ENCODE measurements around the gene PRR30. TPM values are rescaled to one million over a fixed set of nuclear protein-coding genes. Genes with fewer than 3 reads are reported as not detected.
"Not testable (repeated sequence)": the region's sequence is repeated elsewhere in the genome, so short reads cannot be mapped to it uniquely, and the experiment has no call there.

PRR30 gene
- total RNA-seq, 2 donors from 2014 or later, result not detected

- DNase-seq, result no peak
- ATAC-seq, result no peak
- H3K27ac Mint-ChIP-seq, result no peak overlapping the region
- H3K4me1 Mint-ChIP-seq, result peaks cover 6% of the 10 kb centered on the region
- peaks cover 38% of the 10 kb centered on the region for H3K27me3 Mint-ChIP-seq
- no peaks in the 10 kb centered on the region for H3K36me3 Mint-ChIP-seq (ENCODE audit: low read depth)
- H3K4me3 Mint-ChIP-seq, result peak overlapping the region; percentile 28
- H3K9me3 ChIP-seq (ENCODE audit: control insufficient read depth, low read length, poor library complexity, severe bottlenecking), result no peaks in the 10 kb centered on the region
These were observed 21.1 kb downstream of the PRR30 start for GRCh38 chr2:27117995-27118524.

GRCh38 chr2:27115519-27115918 lies 23.7 kb downstream of the PRR30 start:
- no peaks in the 10 kb centered on the region for H3K36me3 Mint-ChIP-seq (ENCODE audit: low read depth)
- H3K27ac Mint-ChIP-seq, result no peak overlapping the region
- H3K4me3 Mint-ChIP-seq, result no peak overlapping the region
- H3K27me3 Mint-ChIP-seq, result peaks cover 39% of the 10 kb centered on the region
- no peaks in the 10 kb centered on the region for H3K9me3 ChIP-seq (ENCODE audit: control insufficient read depth, low read length, poor library complexity, severe bottlenecking)
- ATAC-seq, result no peak
- DNase-seq, result no peak
- H3K4me1 Mint-ChIP-seq, result peaks cover 5% of the 10 kb centered on the region

DNA sequence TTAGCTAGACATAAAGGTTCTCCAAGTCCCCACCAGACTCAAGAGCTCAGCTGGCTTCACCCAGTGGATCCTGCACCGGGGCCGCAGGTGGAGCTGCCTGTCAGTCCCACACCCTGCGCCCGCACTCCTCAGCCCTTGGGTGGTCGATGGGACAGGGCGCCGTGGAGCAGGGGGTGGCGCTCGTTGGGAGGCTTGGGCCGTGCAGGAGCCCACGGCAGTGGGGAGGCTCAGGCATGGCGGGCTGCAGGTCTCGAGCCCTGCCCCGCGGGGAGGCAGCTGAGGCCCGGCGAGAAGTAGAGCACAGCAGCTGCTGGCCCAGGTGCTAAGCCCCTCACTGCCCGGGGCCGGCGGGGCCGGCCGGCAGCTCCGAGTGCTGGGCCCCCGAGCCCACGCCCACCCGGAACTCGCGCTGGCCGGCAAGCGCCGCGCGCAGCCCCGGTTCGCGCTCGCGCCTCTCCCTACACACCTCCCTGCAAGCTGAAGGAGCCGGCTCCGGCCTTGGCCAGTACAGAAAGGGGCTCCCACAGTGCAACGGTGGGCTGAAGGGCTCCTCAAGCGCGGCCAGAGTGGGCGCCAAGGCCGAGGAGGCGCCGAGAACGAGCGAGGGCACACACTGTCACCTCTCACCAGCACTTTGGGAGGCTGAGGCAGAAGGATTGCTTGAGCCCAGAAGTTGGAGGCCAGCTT lies 27.7 kb downstream of the PRR30 start:
- H3K4me1 Mint-ChIP-seq; DNase-seq; H3K36me3 Mint-ChIP-seq (ENCODE audit: low read depth); H3K9me3 ChIP-seq (ENCODE audit: control insufficient read depth, low read length, poor library complexity, severe bottlenecking); ATAC-seq; H3K4me3 Mint-ChIP-seq; H3K27ac Mint-ChIP-seq: not testable (repeated sequence)
- H3K27me3 Mint-ChIP-seq, result peaks cover 29% of the 10 kb centered on the region

DNA sequence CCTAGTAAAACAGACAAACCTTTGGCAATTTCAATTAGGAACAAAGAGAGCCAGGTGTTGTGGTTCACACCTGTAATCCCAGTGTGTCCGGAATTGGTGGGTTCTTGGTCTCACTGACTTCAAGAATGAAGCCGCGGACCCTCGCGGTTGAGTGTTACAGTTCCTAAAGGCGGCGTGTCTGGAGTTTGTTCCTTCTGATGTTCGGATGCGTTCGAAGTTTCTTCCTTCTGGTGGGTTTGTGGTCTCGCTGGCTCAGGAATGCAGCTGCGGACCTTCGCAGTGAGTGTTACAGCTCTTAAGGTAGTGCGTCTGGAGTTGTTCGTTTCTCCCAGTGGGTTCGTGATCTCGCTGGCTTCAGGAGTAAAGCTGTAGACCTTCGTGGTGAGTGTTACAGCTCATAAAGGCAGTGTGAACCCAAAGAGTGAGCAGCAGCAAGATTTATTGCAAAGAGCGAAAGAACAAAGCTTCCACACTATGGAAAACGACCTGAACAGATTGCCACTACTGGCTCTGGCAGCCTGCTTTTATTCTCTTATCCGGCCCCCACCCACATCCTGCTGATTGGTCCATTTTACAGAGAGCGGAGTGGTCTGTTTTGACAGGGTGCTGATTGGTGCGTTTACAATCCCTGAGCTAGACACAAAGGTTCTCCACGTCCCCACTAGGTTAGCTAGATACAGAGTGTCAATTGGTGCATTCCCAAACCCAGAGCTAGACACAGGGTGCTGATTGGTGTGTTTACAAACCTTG lies 28.4 kb downstream of the PRR30 start:
- not testable (repeated sequence) for H3K9me3 ChIP-seq (ENCODE audit: control insufficient read depth, low read length, poor library complexity, severe bottlenecking); ATAC-seq; DNase-seq; H3K36me3 Mint-ChIP-seq (ENCODE audit: low read depth); H3K4me1 Mint-ChIP-seq; H3K27ac Mint-ChIP-seq
- peaks cover 36% of the 10 kb centered on the region for H3K27me3 Mint-ChIP-seq
- H3K4me3 Mint-ChIP-seq, result peak overlapping the region; percentile 39

GRCh38 chr2:27109083-27109482 lies 30.1 kb downstream of the PRR30 start:
- Mint-ChIP-seq H3K36me3 (ENCODE audit: low read depth) (no peaks in the 10 kb centered on the region), H3K27me3 (peaks cover 37% of the 10 kb centered on the region), H3K4me3 (no peak overlapping the region), H3K4me1 (peaks cover 3% of the 10 kb centered on the region), H3K27ac (no peak overlapping the region)
- H3K9me3 ChIP-seq (ENCODE audit: control insufficient read depth, low read length, poor library complexity, severe bottlenecking), result no peaks in the 10 kb centered on the region
- DNase-seq (no peak), ATAC-seq (no peak)

DNA sequence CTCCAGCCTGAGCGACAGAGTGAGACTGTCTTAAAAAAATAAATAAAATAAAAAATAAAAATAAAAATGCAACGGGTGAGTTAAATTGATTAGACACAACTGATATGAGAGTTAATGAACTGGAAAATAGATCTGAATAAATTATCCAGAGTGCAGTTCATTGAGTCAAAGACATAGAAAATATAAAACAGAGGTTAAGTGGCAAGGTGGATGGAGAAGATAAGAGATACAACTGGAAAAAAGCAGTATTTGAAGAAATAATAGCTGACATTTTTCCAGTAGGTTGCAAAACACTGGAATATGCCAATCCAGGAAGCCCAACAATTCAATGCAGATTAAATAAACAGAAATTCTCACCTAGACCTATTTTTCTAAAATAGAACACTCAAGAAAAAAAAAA lies 31.0 kb downstream of the PRR30 start:
- Mint-ChIP-seq H3K27me3 (peaks cover 37% of the 10 kb centered on the region), H3K4me1 (peaks cover 3% of the 10 kb centered on the region), H3K36me3 (ENCODE audit: low read depth) (no peaks in the 10 kb centered on the region), H3K4me3 (no peak overlapping the region), H3K27ac (no peak overlapping the region)
- DNase-seq (no peak), ATAC-seq (no peak)
- no peaks in the 10 kb centered on the region for H3K9me3 ChIP-seq (ENCODE audit: control insufficient read depth, low read length, poor library complexity, severe bottlenecking)

DNA sequence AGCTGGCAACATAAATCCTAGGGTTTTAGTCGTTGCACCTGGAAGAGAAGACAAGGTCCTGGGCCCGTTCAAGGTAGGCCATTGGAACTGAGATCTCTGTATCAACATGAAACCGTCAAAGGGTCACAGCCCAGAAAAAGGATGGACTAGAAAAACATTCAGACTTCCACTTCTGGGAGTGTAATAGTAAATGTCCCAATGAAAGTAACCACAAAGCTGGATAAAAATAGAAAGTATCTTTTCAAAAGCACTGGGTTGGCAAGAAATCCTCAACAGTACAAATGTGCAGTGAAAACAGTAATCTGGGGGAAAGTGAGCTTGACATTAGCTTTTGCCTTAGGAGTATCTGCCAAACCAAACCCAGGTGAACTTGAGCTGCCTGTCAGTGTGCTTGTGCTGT lies 33.2 kb downstream of the PRR30 start:
- peaks cover 29% of the 10 kb centered on the region for H3K27me3 Mint-ChIP-seq
- H3K9me3 ChIP-seq (ENCODE audit: control insufficient read depth, low read length, poor library complexity, severe bottlenecking), result no peaks in the 10 kb centered on the region
- ATAC-seq (no peak), DNase-seq (no peak)
- no peak overlapping the region for H3K27ac Mint-ChIP-seq
- no peak overlapping the region for H3K4me3 Mint-ChIP-seq
- no peaks in the 10 kb centered on the region for H3K36me3 Mint-ChIP-seq (ENCODE audit: low read depth)
- H3K4me1 Mint-ChIP-seq, result peaks cover 3% of the 10 kb centered on the region

- no peak for DNase-seq
- no peaks in the 10 kb centered on the region for H3K9me3 ChIP-seq (ENCODE audit: control insufficient read depth, low read length, poor library complexity, severe bottlenecking)
- no peak overlapping the region for H3K27ac Mint-ChIP-seq
- H3K4me3 Mint-ChIP-seq, result no peak overlapping the region
- no peak for ATAC-seq
- H3K27me3 Mint-ChIP-seq, result peaks cover 24% of the 10 kb centered on the region
- peaks cover 4% of the 10 kb centered on the region for H3K4me1 Mint-ChIP-seq
- no peaks in the 10 kb centered on the region for H3K36me3 Mint-ChIP-seq (ENCODE audit: low read depth)
These were observed 36.9 kb downstream of the PRR30 start for GRCh38 chr2:27102329-27102728.

DNA sequence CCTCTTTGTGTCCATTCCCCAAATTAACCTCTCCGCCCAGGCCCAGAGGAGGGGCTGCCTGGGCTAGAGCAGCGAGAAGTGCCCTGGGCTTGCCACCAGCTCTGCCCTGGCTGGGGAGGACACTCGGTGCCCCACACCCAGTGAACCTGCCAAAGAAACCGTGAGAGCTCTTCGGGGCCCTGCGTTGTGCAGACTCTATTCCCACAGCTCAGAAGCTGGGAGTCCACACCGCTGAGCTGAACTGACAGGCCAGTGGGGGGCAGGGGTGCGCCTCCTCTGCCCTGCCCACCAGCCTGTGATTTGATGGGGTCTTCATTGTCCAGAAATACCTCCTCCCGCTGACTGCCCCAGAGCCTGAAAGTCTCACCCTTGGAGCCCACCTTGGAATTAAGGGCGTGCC lies 39.2 kb downstream of the PRR30 start:
- ATAC-seq, result no peak
- H3K4me3 Mint-ChIP-seq, result no peak overlapping the region
- no peaks in the 10 kb centered on the region for H3K36me3 Mint-ChIP-seq (ENCODE audit: low read depth)

GRCh38 chr2:27099334-27099955 lies 39.8 kb downstream of the PRR30 start:
- DNase-seq (no peak), ATAC-seq (no peak)
- Mint-ChIP-seq H3K4me1 (peaks cover 2% of the 10 kb centered on the region), H3K4me3 (no peak overlapping the region), H3K27ac (no peak overlapping the region), H3K36me3 (ENCODE audit: low read depth) (no peaks in the 10 kb centered on the region), H3K27me3 (peaks cover 6% of the 10 kb centered on the region)
- H3K9me3 ChIP-seq (ENCODE audit: control insufficient read depth, low read length, poor library complexity, severe bottlenecking), result no peaks in the 10 kb centered on the region

More for the DNA sequence above, 39.2 kb downstream of the PRR30 start:
- peaks cover 4% of the 10 kb centered on the region for H3K4me1 Mint-ChIP-seq
- H3K27me3 Mint-ChIP-seq, result peaks cover 9% of the 10 kb centered on the region
- H3K27ac Mint-ChIP-seq, result no peak overlapping the region
- no peak for DNase-seq
- no peaks in the 10 kb centered on the region for H3K9me3 ChIP-seq (ENCODE audit: control insufficient read depth, low read length, poor library complexity, severe bottlenecking)

- DNase-seq, result no peak
- H3K27ac Mint-ChIP-seq, result no peak overlapping the region
- H3K27me3 Mint-ChIP-seq, result no peaks in the 10 kb centered on the region
- H3K4me3 Mint-ChIP-seq, result no peak overlapping the region
- no peaks in the 10 kb centered on the region for H3K36me3 Mint-ChIP-seq (ENCODE audit: low read depth)
- peaks cover 2% of the 10 kb centered on the region for H3K4me1 Mint-ChIP-seq
- H3K9me3 ChIP-seq (ENCODE audit: control insufficient read depth, low read length, poor library complexity, severe bottlenecking), result no peaks in the 10 kb centered on the region
- no peak for ATAC-seq
These were observed 41.9 kb downstream of the PRR30 start for GRCh38 chr2:27097341-27097740.

DNA sequence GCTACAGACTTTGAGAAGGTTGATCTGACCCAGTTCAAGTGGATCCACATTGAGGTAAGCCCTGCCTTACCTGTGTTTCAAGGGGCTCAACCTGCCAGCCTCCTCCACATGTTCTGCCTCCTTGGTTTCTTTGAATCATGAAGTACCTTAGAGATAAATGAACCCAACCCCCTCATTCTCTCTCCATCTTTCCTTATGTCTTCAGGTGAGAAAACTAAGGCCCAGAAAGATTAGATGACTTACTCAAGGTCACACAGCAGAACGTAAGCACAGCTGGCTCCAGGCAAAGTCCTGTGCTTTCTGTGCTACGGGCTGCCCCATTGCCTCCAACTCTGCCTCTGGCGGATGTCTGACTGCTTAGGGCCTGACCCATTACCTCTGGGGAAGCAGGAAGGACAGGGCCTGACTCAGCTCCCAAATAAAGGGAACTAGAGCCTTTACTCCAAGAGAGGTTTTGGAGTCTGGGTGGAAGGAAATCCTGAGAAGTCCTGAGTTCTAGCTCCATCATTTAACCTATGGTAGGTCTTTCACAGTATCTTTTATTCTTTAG lies 42.4 kb downstream of the PRR30 start:
- peaks cover 2% of the 10 kb centered on the region for H3K4me1 Mint-ChIP-seq
- no peak for ATAC-seq
- no peak for DNase-seq
- H3K36me3 Mint-ChIP-seq (ENCODE audit: low read depth), result no peaks in the 10 kb centered on the region
- H3K27me3 Mint-ChIP-seq, result no peaks in the 10 kb centered on the region
- H3K9me3 ChIP-seq (ENCODE audit: control insufficient read depth, low read length, poor library complexity, severe bottlenecking), result no peaks in the 10 kb centered on the region
- peak overlapping the region; percentile 50 for H3K4me3 Mint-ChIP-seq
- peak overlapping the region; percentile 11 for H3K27ac Mint-ChIP-seq

Measured in T-helper 17 cell (primary cell).